Upper lobe of left lung (tissue), 6 donors: Measurements from ENCODE around the gene KRT12. TPM values are rescaled to one million over a fixed set of nuclear protein-coding genes. Genes with fewer than 3 reads are reported as not detected.

Source experiments
- ATAC-seq, 2 donors: fragments of 200-7000 bp; cut with Tn5 transposase; one replicate each; pipeline ENCODE4 v1.9.1; 2022; ENCODE audit warnings: mild to moderate bottlenecking in 2 of 2, moderate library complexity in 2 of 2; ENCODE audit not compliant: low FRiP score in 2 of 2
- DNase-seq, 2 donors: peaks; one replicate each; pipeline ENCODE4 v3.0.0-alpha.2; 2019 to 2020
- H3K27ac ChIP-seq, 4 donors: fragments of 200-600 bp; sonication (generic); one replicate each; pipeline ENCODE4 v1.5.1; 2016 to 2019
- H3K27me3 ChIP-seq, 4 donors: fragments of 200-600 bp; sonication (generic); one replicate each; pipeline ENCODE4 v1.5.1; 2017 to 2019
- H3K36me3 ChIP-seq, 4 donors: fragments of 200-600 bp; sonication (generic); one replicate each; pipeline ENCODE4 v1.5.1; 2016 to 2019
- H3K4me1 ChIP-seq, 4 donors: fragments of 200-600 bp; sonication (generic); one replicate each; pipeline ENCODE4 v1.5.1; 2018 to 2019
- H3K4me3 ChIP-seq, 4 donors: fragments of 200-600 bp; sonication (generic); one replicate each; pipeline ENCODE4 v1.5.1; 2017 to 2019; ENCODE audit warnings: mild to moderate bottlenecking in 2 of 4, moderate library complexity in 1 of 4
- H3K9me3 ChIP-seq, 4 donors: fragments of 200-600 bp; sonication (generic); one replicate each; pipeline ENCODE4 v1.5.1; 2018 to 2019
- CTCF ChIP-seq, 6 experiments: fragments of 450-650 bp in 4 of 6; fragments of 200-600 bp in 2 of 6; sonication (generic) in 2 of 6; IDR thresholded peaks; one replicate each; pipeline ENCODE4 v1.5.1; 2016 to 2019; ENCODE audit warnings: antibody characterized with exemption in 6 of 6
- EP300 ChIP-seq, 4 donors: sonication (generic); formaldehyde crosslinking; IDR thresholded peaks; one replicate each; pipeline ENCODE4 v1.5.1; 2017; ENCODE audit warnings: antibody characterized with exemption in 4 of 4, control low read depth in 2 of 4
- POLR2A ChIP-seq, 4 donors: fragments of 450-650 bp; IDR thresholded peaks; one replicate each; pipeline ENCODE4 v1.5.1; 2016 to 2017; ENCODE audit warnings: antibody characterized with exemption in 4 of 4, mild to moderate bottlenecking in 2 of 4
- POLR2AphosphoS5 ChIP-seq, 2 donors: sonication (generic); formaldehyde crosslinking; IDR thresholded peaks; one replicate each; pipeline ENCODE4 v1.5.1; 2017; ENCODE audit warnings: antibody characterized with exemption in 2 of 2
- WGBS, 2 donors: methylation state at CpG; one replicate each; pipeline ENCODE4 v1.1.5; 2017 to 2018; 5-methylcytosine and 5-hydroxymethylcytosine counted together
- total RNA-seq, 6 donors: library from RNA; depleted of rRNA in 4 of 6; stranded (reverse); fragments of >200 nt in 4 of 6; gene quantifications; one replicate each; pipeline versions ENCODE4 v1.1.0 to v1.2.1, GENCODE V29; 2016 to 2021
- donor health status: DM: no; HTN: no; CAD: no; lungs with moderate emphysema.
- donor health status: DM: no; HTN: yes; CAD: no; lungs with severe emphysema.

KRT12 gene
- total RNA-seq, 6 donors from 2014 or later: not detected

GRCh38 chr17:40878044-40878443, 11.0 kb upstream of the KRT12 start:
- WGBS, 2 donors: 89 to 92% methylated on average over 9 of the region's 9 CpGs
- Histone ChIP-seq H3K27ac (no peak overlapping the region), H3K36me3 (no peaks in the 10 kb centered on the region), H3K27me3 (no peaks in the 10 kb centered on the region), H3K4me3 (no peak overlapping the region), H3K9me3 (no peaks in the 10 kb centered on the region), H3K4me1 (no peaks in the 10 kb centered on the region)
- no peak for TF ChIP-seq CTCF (IDR thresholded peaks at IDR 0.05)
- no peak for TF ChIP-seq POLR2A (IDR thresholded peaks at IDR 0.05)
- TF ChIP-seq EP300 (IDR thresholded peaks at IDR 0.05): no peak
- no peak for TF ChIP-seq POLR2AphosphoS5 (IDR thresholded peaks at IDR 0.05)
- no peak for DNase-seq
- no peak for ATAC-seq

- H3K4me1 ChIP-seq: no peaks in the 10 kb centered on the region
- H3K27ac ChIP-seq: no peak overlapping the region
- ATAC-seq: no peak
- H3K9me3 ChIP-seq: no peaks in the 10 kb centered on the region
- no peak overlapping the region for H3K4me3 ChIP-seq
- H3K27me3 ChIP-seq: no peaks in the 10 kb centered on the region
- no peaks in the 10 kb centered on the region for H3K36me3 ChIP-seq
- WGBS, 2 donors: 60 to 87% methylated on average over 1 of the region's 1 CpG
- TF ChIP-seq CTCF (IDR thresholded peaks at IDR 0.05) (no peak), POLR2AphosphoS5 (IDR thresholded peaks at IDR 0.05) (no peak), EP300 (IDR thresholded peaks at IDR 0.05) (no peak), POLR2A (IDR thresholded peaks at IDR 0.05) (no peak)
- DNase-seq: no peak
Measured at GRCh38 chr17:40873801-40874200, 6.8 kb upstream of the KRT12 start.

GRCh38 chr17:40873255-40873654, 6.2 kb upstream of the KRT12 start:
- H3K4me1 ChIP-seq: no peaks in the 10 kb centered on the region
- DNase-seq (no peak), ATAC-seq (no peak)
- no peak overlapping the region for H3K4me3 ChIP-seq
- TF ChIP-seq EP300 (IDR thresholded peaks at IDR 0.05) (no peak), POLR2AphosphoS5 (IDR thresholded peaks at IDR 0.05) (no peak), CTCF (IDR thresholded peaks at IDR 0.05) (no peak), POLR2A (IDR thresholded peaks at IDR 0.05) (no peak)
- no peaks in the 10 kb centered on the region for H3K9me3 ChIP-seq
- no peaks in the 10 kb centered on the region for H3K36me3 ChIP-seq
- no peak overlapping the region for H3K27ac ChIP-seq
- no peaks in the 10 kb centered on the region for H3K27me3 ChIP-seq

GRCh38 chr17:40872416-40872815, 5.4 kb upstream of the KRT12 start:
- H3K4me3 ChIP-seq: no peak overlapping the region
- no peak for DNase-seq
- no peaks in the 10 kb centered on the region for H3K9me3 ChIP-seq
- ATAC-seq: no peak
- H3K27ac ChIP-seq: no peak overlapping the region
- TF ChIP-seq POLR2A (IDR thresholded peaks at IDR 0.05) (no peak), POLR2AphosphoS5 (IDR thresholded peaks at IDR 0.05) (no peak), EP300 (IDR thresholded peaks at IDR 0.05) (no peak)
- no peaks in the 10 kb centered on the region for H3K27me3 ChIP-seq
- no peaks in the 10 kb centered on the region for H3K4me1 ChIP-seq
- no peaks in the 10 kb centered on the region for H3K36me3 ChIP-seq

GRCh38 chr17:40871316-40871715, 4.3 kb upstream of the KRT12 start:
- Histone ChIP-seq H3K27me3 (no peaks in the 10 kb centered on the region), H3K36me3 (no peaks in the 10 kb centered on the region), H3K27ac (no peak overlapping the region), H3K4me1 (no peaks in the 10 kb centered on the region), H3K4me3 (no peak overlapping the region), H3K9me3 (no peaks in the 10 kb centered on the region)
- DNase-seq: no peak
- no peak for ATAC-seq
- 92 to 98% methylated on average over 7 of the region's 7 CpGs for WGBS, 2 donors
- TF ChIP-seq CTCF (IDR thresholded peaks at IDR 0.05): no peak
- TF ChIP-seq EP300 (IDR thresholded peaks at IDR 0.05): no peak
- no peak for TF ChIP-seq POLR2AphosphoS5 (IDR thresholded peaks at IDR 0.05)
- no peak for TF ChIP-seq POLR2A (IDR thresholded peaks at IDR 0.05)
